H9 (cell line): Measurements from ENCODE around the gene PIEZO2. TPM values are rescaled to one million over a fixed set of nuclear protein-coding genes. Genes with fewer than 3 reads are reported as not detected.

ENCODE experiments used
- DNase-seq: peaks from one replicate; pipeline ENCODE4 v3.0.0-alpha.2; 2017
- H2AFZ ChIP-seq: one replicate; pipeline ENCODE4 v1.6.1; 2013; ENCODE audit warnings: mild to moderate bottlenecking, low read length, control low read depth, moderate library complexity
- H2AK5ac ChIP-seq: 2 replicates; pipeline ENCODE4 v1.6.1; 2013; ENCODE audit warnings: low read length, control low read depth, mixed read lengths; ENCODE audit not compliant: insufficient read length
- H2BK120ac ChIP-seq: one replicate; pipeline ENCODE4 v1.6.1; 2013; ENCODE audit warnings: low read depth, mild to moderate bottlenecking, low read length, control low read depth, inconsistent platforms; ENCODE audit not compliant: poor library complexity, severe bottlenecking
- H2BK12ac ChIP-seq: 2 replicates; pipeline ENCODE4 v1.6.1; 2013; ENCODE audit warnings: low read length, control low read depth, mixed read lengths, low read depth; ENCODE audit not compliant: insufficient read length
- H2BK15ac ChIP-seq: 2 replicates; pipeline ENCODE4 v1.6.1; 2013; ENCODE audit warnings: low read depth, low read length, control low read depth
- H2BK20ac ChIP-seq: one replicate; pipeline ENCODE4 v1.6.1; 2013; ENCODE audit warnings: low read depth, mild to moderate bottlenecking, low read length, control low read depth, inconsistent platforms; ENCODE audit not compliant: poor library complexity, severe bottlenecking
- H2BK5ac ChIP-seq: 2 replicates; pipeline ENCODE4 v1.6.1; 2013; ENCODE audit warnings: low read length, control low read depth, mixed read lengths; ENCODE audit not compliant: insufficient read length
- H3K14ac ChIP-seq: 2 replicates; pipeline ENCODE4 v1.6.1; 2013; ENCODE audit warnings: low read length, control low read depth; ENCODE audit not compliant: insufficient read depth
- H3K18ac ChIP-seq: 2 replicates; pipeline ENCODE4 v1.6.1; 2013; ENCODE audit warnings: low read depth, mild to moderate bottlenecking, mixed read lengths, low read length, control low read depth; ENCODE audit not compliant: insufficient read length
- H3K23ac ChIP-seq: 2 replicates; pipeline ENCODE4 v1.6.1; 2013; ENCODE audit warnings: low read length, control low read depth, mixed read lengths, low read depth; ENCODE audit not compliant: insufficient read length
- H3K23me2 ChIP-seq: 2 replicates; pipeline ENCODE4 v1.6.1; 2013; ENCODE audit warnings: low read depth, mild to moderate bottlenecking, mixed read lengths, low read length, control low read depth; ENCODE audit not compliant: insufficient read length, poor library complexity, severe bottlenecking
- H3K27ac ChIP-seq: 2 replicates; pipeline ENCODE4 v1.5.1; 2013; ENCODE audit warnings: low read length, control low read depth, mixed read lengths, low read depth; ENCODE audit not compliant: insufficient read length
- H3K27me3 ChIP-seq: 2 replicates; pipeline ENCODE4 v1.6.1; 2013; ENCODE audit warnings: low read length, control low read depth, inconsistent platforms; ENCODE audit not compliant: insufficient read depth
- H3K4ac ChIP-seq: 2 replicates; pipeline ENCODE4 v1.6.1; 2013; ENCODE audit warnings: low read depth, mild to moderate bottlenecking, control low read depth, inconsistent platforms, low read length, moderate library complexity
- H3K4me1 ChIP-seq: 2 replicates; pipeline ENCODE4 v1.6.1; 2013; ENCODE audit warnings: low read length, control low read depth, inconsistent platforms; ENCODE audit not compliant: insufficient read depth
- H3K4me2 ChIP-seq: 2 replicates; pipeline ENCODE4 v1.6.1; 2013; ENCODE audit warnings: low read length, control low read depth, mixed read lengths; ENCODE audit not compliant: insufficient read length, insufficient read depth
- H3K56ac ChIP-seq: 2 replicates; pipeline ENCODE4 v1.6.1; 2013; ENCODE audit warnings: low read depth, mild to moderate bottlenecking, mixed read lengths, low read length, control low read depth; ENCODE audit not compliant: insufficient read length
- H3K79me1 ChIP-seq: 2 replicates; pipeline ENCODE4 v1.6.1; 2013; ENCODE audit warnings: low read depth, mild to moderate bottlenecking, moderate library complexity, low read length, control low read depth, inconsistent platforms; ENCODE audit not compliant: insufficient read depth, poor library complexity, severe bottlenecking
- H3K79me2 ChIP-seq: 2 replicates; pipeline ENCODE4 v1.6.1; 2013; ENCODE audit warnings: low read length, control low read depth, inconsistent platforms; ENCODE audit not compliant: insufficient read depth
- H3K9ac ChIP-seq: 2 replicates; pipeline ENCODE4 v1.6.1; 2013; ENCODE audit warnings: low read length, control low read depth, mixed read lengths; ENCODE audit not compliant: insufficient read length; ENCODE audit errors: extremely low read depth
- H3K9me3 ChIP-seq: one replicate; pipeline ENCODE4 v1.6.1; 2013; ENCODE audit warnings: low read depth, low read length, inconsistent platforms; ENCODE audit not compliant: control insufficient read depth
- H3T11ph ChIP-seq: one replicate; pipeline ENCODE4 v1.6.1; 2013; ENCODE audit warnings: mild to moderate bottlenecking, low read length, control low read depth, inconsistent platforms
- H4K20me1 ChIP-seq: one replicate; pipeline ENCODE4 v1.6.1; 2013; ENCODE audit not compliant: control insufficient read depth, insufficient read length, insufficient read depth
- H4K5ac ChIP-seq: 2 replicates; pipeline ENCODE4 v1.6.1; 2013; ENCODE audit warnings: low read depth, mild to moderate bottlenecking, mixed read lengths, low read length, control low read depth; ENCODE audit not compliant: insufficient read length
- H4K8ac ChIP-seq: replicated peaks from 2 replicates; pipeline ENCODE4 v1.6.1; 2013; ENCODE audit warnings: low read length, control low read depth, mixed read lengths, low read depth; ENCODE audit not compliant: insufficient read length
- H4K91ac ChIP-seq: 2 replicates; pipeline ENCODE4 v1.6.1; 2013; ENCODE audit warnings: low read depth, mild to moderate bottlenecking, moderate library complexity, mixed read lengths, low read length, control low read depth; ENCODE audit not compliant: insufficient read length
- H3K27ac Mint-ChIP-seq, 3 experiments: 2 replicates in 2 of 3; 3 replicates in 1 of 3; pipeline ENCODE4 v1.8.0; 2020 to 2021; ENCODE audit warnings: mixed read lengths in 3 of 3, mild to moderate bottlenecking in 1 of 3, moderate library complexity in 1 of 3
- H3K27me3 Mint-ChIP-seq: 2 replicates; pipeline ENCODE4 v1.8.0; 2021; ENCODE audit warnings: low read depth, mild to moderate bottlenecking, moderate library complexity, mixed read lengths
- H3K36me3 Mint-ChIP-seq, 3 experiments: 2 replicates in 2 of 3; 3 replicates in 1 of 3; pipeline ENCODE4 v1.8.0; 2020 to 2021; ENCODE audit warnings: low read depth in 3 of 3, mixed read lengths in 3 of 3; ENCODE audit not compliant: insufficient read depth in 1 of 3
- H3K4me1 Mint-ChIP-seq, 2 experiments: 2 replicates each; pipeline ENCODE4 v1.8.0; 2020; ENCODE audit warnings: mixed read lengths in 2 of 2
- H3K4me3 Mint-ChIP-seq, 2 experiments: 2 replicates in 1 of 2; 3 replicates in 1 of 2; pipeline ENCODE4 v1.8.0; 2020 to 2021; ENCODE audit warnings: mild to moderate bottlenecking in 2 of 2, mixed read lengths in 2 of 2, moderate library complexity in 1 of 2
- H3K9me3 Mint-ChIP-seq, 2 experiments: 2 replicates in 1 of 2; 3 replicates in 1 of 2; pipeline ENCODE4 v1.8.0; 2020; ENCODE audit warnings: mild to moderate bottlenecking in 2 of 2, mixed read lengths in 2 of 2, moderate library complexity in 1 of 2
- WGBS: extraction: QIAGEN DNeasy Blood & Tissue Kit; methylation state at CpG from one replicate; pipeline ENCODE4 v1.1.7; 2013; ENCODE audit warnings: missing lambda C conversion rate, low lambda C conversion rate, mixed read lengths; ENCODE audit not compliant: insufficient read length; ENCODE audit errors: extremely low coverage; 5-methylcytosine and 5-hydroxymethylcytosine counted together
- total RNA-seq: library from RNA; stranded (reverse); gene quantifications from 2 replicates; pipeline ENCODE4 v1.2.1, GENCODE V29; 2021
- TF ChIP-seq, protein P1 (sequence below): fragments of 200-600 bp; sonication (generic); conservative IDR thresholded peaks from 3 replicates; pipeline ENCODE4 v1.8.0; 2021; ENCODE audit warnings: antibody characterized with exemption, mild to moderate bottlenecking

PIEZO2 gene
- total RNA-seq, 1 experiment from 2014 or later = 3.9 TPM

DNA sequence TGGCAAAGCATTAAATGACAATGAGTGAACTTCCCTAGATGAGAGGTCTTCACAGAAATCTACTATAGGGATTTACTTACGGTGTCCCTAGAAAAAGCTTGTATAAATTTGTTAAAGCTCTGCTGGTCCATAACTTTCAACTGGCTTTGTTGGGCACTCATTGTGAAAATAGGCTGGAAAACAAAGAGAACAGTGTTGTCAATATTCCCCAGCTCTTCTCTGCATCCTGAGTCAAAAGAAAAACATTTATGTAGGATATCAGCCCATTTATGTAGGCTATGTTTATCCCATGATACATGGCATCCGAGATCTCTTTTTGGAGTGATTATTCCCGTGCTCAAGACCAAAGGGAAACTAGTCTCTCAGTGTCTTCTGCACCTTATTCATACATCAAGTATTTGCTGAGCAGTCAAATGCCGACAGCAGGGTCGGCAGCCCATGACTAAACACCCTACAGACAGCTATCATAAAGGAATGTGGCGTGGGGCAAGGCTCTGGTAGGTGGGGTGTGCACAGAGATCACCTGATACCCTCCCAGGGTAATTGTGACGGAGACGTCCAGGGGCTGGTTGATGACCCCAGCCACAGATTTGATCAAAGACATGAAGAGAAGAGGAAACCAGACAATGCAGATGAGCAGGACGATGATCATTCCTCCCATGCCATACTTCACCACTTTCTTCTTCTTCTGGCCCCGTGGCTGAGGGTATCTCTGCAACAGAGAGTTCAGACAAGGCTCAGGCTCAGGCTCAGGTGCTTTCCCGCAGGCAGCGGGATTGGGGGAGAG lies 467.6 kb downstream of the PIEZO2 start:
- no peak overlapping the region for H3K27ac ChIP-seq
- no peak overlapping the region for H3T11ph ChIP-seq
- H3K36me3 Mint-ChIP-seq = no peaks in the 10 kb centered on the region; a peak in 1 of 7 replicates
- no peak overlapping the region for H2BK5ac ChIP-seq
- H3K9me3 Mint-ChIP-seq = no peaks in the 10 kb centered on the region
- no peak overlapping the region for H3K4ac ChIP-seq
- no peak overlapping the region for H3K9ac ChIP-seq
- H3K18ac ChIP-seq = no peak overlapping the region
- no peak overlapping the region for H2BK120ac ChIP-seq
- no peak overlapping the region for H2BK15ac ChIP-seq
- H3K4me2 ChIP-seq = no peak overlapping the region
- H3K9me3 ChIP-seq = no peaks in the 10 kb centered on the region
- no peaks in the 10 kb centered on the region for H3K79me1 ChIP-seq
- no peaks in the 10 kb centered on the region for H3K23me2 ChIP-seq
- H3K4me3 Mint-ChIP-seq = no peak overlapping the region
- no peaks in the 10 kb centered on the region; the same call in 1 of the 2 replicates for H3K27me3 Mint-ChIP-seq
- no peak overlapping the region for H3K27ac Mint-ChIP-seq
- no CpG with 5 or more reads among the region's 12 CpGs for WGBS
- no peak for DNase-seq
- H2BK12ac ChIP-seq = no peak overlapping the region
- no peak overlapping the region for H3K56ac ChIP-seq
- H4K91ac ChIP-seq = no peak overlapping the region
- no peak overlapping the region for H2AK5ac ChIP-seq
- H4K8ac ChIP-seq = no peak overlapping the region
- no peaks in the 10 kb centered on the region for H3K4me1 ChIP-seq
- H3K14ac ChIP-seq = no peak overlapping the region
- no peak overlapping the region for H2AFZ ChIP-seq
- no peaks in the 10 kb centered on the region for H3K79me2 ChIP-seq
- no peaks in the 10 kb centered on the region for H3K27me3 ChIP-seq
- TF ChIP-seq, protein P1, sequence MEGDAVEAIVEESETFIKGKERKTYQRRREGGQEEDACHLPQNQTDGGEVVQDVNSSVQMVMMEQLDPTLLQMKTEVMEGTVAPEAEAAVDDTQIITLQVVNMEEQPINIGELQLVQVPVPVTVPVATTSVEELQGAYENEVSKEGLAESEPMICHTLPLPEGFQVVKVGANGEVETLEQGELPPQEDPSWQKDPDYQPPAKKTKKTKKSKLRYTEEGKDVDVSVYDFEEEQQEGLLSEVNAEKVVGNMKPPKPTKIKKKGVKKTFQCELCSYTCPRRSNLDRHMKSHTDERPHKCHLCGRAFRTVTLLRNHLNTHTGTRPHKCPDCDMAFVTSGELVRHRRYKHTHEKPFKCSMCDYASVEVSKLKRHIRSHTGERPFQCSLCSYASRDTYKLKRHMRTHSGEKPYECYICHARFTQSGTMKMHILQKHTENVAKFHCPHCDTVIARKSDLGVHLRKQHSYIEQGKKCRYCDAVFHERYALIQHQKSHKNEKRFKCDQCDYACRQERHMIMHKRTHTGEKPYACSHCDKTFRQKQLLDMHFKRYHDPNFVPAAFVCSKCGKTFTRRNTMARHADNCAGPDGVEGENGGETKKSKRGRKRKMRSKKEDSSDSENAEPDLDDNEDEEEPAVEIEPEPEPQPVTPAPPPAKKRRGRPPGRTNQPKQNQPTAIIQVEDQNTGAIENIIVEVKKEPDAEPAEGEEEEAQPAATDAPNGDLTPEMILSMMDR = no peak
- no peak overlapping the region for H4K5ac ChIP-seq
- H3K4me1 Mint-ChIP-seq = no peaks in the 10 kb centered on the region
- no peak overlapping the region for H3K23ac ChIP-seq
- no peaks in the 10 kb centered on the region for H4K20me1 ChIP-seq
- H2BK20ac ChIP-seq = no peak overlapping the region
